Measurements from ENCODE around the gene PNKP.

Gene PNKP

DNA sequence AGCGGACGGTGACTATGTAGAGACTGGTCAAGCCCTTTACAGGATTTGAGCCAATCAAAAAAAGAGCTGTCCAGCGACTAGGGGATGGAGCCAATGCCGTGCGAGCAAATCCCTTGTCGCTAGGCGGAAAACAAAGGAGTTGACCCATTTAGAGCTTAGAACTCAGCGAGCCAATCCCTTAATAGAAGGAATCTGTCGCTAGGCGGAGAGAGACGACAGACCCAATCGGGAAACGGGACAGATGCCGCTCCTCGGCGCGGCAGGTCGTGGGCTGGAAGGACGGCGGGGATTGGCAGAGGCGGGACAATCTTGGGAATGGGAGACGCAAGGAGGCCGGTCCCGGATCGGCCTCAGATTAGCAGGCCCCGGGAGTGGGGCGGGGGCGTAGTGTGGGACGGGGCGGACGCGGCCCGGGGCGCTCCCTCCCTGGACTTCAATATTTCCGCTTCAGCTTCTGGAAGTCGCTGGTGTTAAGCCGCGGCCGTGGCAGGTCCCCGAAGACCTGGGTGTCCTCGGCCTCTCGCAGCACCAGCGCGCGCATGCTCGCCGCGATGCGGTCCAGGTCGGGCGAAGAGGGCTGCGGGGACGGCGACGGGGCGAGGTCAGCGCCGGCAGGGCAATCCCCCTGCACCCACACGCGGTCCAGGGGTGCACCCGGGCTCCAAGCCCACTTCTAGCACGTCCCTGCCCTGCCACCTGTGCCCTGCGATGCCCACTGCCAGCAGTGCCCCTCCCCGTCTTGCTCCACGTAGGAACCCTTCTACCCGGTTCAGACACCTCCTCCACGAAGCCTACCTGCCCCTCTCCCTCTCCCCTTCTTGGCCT, 2.3 kb upstream of the PNKP start:
- H3K4me3 ChIP-seq (ENCODE audit: low read length in 2 of 2) = peak overlapping the region; percentile 69 to 80
- peaks cover 21 to 28% of the 10 kb centered on the region in 2 donors for H3K4me1 ChIP-seq (ENCODE audit: control insufficient read depth in 2 of 2, insufficient read depth in 2 of 2, low read length in 2 of 2)
- peak overlapping the region; percentile 92 to 97 for H3K27ac ChIP-seq (ENCODE audit: low read depth in 2 of 2, low read length in 2 of 2)

DNA sequence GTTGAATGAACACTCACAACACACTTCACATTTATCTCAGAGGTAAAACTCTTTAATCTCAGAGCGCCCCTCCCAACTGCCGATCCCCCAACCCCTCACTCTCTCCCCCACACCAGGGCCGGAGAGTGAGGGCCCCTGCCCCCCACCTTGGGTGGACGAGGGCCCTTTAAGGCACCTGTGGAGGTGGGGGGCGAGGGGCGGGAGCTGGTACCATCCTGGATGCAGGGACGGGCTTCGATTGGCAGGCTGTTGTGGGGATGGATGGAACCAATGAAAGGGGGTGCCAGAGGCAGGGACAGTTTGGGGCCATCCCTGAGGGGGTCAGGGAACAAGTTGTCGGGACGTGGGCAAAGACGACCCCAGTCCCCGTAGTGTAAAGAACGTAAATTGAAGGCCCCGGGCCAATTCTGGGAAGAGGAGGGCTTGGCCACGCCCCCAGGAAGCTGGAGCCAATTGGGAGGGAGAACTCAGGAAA, 1.7 kb upstream of the PNKP start:
- H3K4me1 ChIP-seq (ENCODE audit: control insufficient read depth in 2 of 2, insufficient read depth in 2 of 2, low read length in 2 of 2) = peaks cover 21 to 28% of the 10 kb centered on the region in 2 donors

More for the DNA sequence above, 2.3 kb upstream of the PNKP start:
- Histone ChIP-seq H3K36me3 (ENCODE audit: control insufficient read depth in 2 of 2, insufficient read depth in 2 of 2, low read length in 2 of 2) (peaks cover 3 to 5% of the 10 kb centered on the region in 2 donors), H3K27me3 (ENCODE audit: control insufficient read depth in 2 of 2, insufficient read depth in 2 of 2, low read length in 2 of 2) (no peaks in the 10 kb centered on the region), H3K9ac (ENCODE audit: low read depth in 1 of 2, low read length in 2 of 2) (peak overlapping the region; percentile 62 to 74), H3K9me3 (ENCODE audit: control insufficient read depth in 2 of 2, low read length in 2 of 2) (no peaks in the 10 kb centered on the region)

DNA sequence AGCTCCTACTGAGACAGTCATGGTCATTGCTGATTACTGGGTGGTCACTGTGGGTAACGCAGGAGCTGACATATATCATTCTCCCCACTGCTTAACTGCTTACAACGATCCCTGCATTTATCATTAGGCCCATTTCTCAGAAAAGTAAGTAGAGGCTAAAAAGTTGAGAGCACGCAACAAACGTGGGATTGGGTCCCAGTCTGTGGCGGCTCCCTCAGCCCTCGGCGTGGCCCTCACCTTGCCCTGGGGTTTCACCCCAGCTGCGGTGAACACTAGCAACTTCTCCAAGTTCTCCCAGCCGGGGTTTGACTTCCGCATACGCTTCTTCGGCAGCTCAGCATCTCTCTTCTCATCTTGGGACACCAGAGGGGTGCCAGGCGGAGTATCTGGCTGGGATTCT, 2.5 kb downstream of the PNKP start:
- no peak overlapping the region for H3K27ac ChIP-seq (ENCODE audit: low read depth in 2 of 2, low read length in 2 of 2)
- H3K36me3 ChIP-seq (ENCODE audit: control insufficient read depth in 2 of 2, insufficient read depth in 2 of 2, low read length in 2 of 2) = peaks cover 16 to 27% of the 10 kb centered on the region in 2 donors
- H3K4me1 ChIP-seq (ENCODE audit: control insufficient read depth in 2 of 2, insufficient read depth in 2 of 2, low read length in 2 of 2) = peaks cover 11 to 15% of the 10 kb centered on the region in 2 donors
- H3K9ac ChIP-seq (ENCODE audit: low read depth in 1 of 2, low read length in 2 of 2) = no peak overlapping the region
- H3K4me3 ChIP-seq (ENCODE audit: low read length in 2 of 2) = no peak overlapping the region
- no peaks in the 10 kb centered on the region for H3K9me3 ChIP-seq (ENCODE audit: control insufficient read depth in 2 of 2, low read length in 2 of 2)
- no peaks in the 10 kb centered on the region for H3K27me3 ChIP-seq (ENCODE audit: control insufficient read depth in 2 of 2, insufficient read depth in 2 of 2, low read length in 2 of 2)

More for the DNA sequence above, 1.7 kb upstream of the PNKP start:
- H3K4me3 ChIP-seq (ENCODE audit: low read length in 2 of 2) = peak overlapping the region; percentile 67 to 69
- H3K27me3 ChIP-seq (ENCODE audit: control insufficient read depth in 2 of 2, insufficient read depth in 2 of 2, low read length in 2 of 2) = no peaks in the 10 kb centered on the region
- H3K9ac ChIP-seq (ENCODE audit: low read depth in 1 of 2, low read length in 2 of 2) = peak overlapping the region; percentile 52 to 68
- peaks cover 8 to 12% of the 10 kb centered on the region in 2 donors for H3K36me3 ChIP-seq (ENCODE audit: control insufficient read depth in 2 of 2, insufficient read depth in 2 of 2, low read length in 2 of 2)
- H3K27ac ChIP-seq (ENCODE audit: low read depth in 2 of 2, low read length in 2 of 2) = peak overlapping the region; percentile 79 to 97
- no peaks in the 10 kb centered on the region for H3K9me3 ChIP-seq (ENCODE audit: control insufficient read depth in 2 of 2, low read length in 2 of 2)

DNA sequence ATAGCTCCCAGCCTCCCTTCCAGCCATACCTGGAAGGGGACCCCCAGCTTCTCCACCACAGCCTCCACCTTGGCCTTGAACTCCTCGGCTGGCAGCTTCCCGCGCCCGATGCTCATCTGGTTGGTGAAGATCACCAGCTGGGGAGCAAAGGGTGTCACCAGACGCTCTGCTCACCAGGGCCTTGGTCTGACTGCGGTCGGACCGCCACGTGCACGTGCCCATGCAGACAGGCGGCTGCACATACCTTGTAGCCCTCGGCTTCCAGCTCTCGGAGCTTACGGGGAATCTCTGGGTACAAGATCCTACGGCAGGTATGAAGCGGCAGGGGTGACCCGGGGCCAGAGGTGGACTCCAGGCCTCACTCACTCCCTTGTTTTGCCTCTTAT, 3.4 kb downstream of the PNKP start:
- Histone ChIP-seq H3K36me3 (ENCODE audit: control insufficient read depth in 2 of 2, insufficient read depth in 2 of 2, low read length in 2 of 2) (peaks cover 20 to 32% of the 10 kb centered on the region in 2 donors), H3K9me3 (ENCODE audit: control insufficient read depth in 2 of 2, low read length in 2 of 2) (no peaks in the 10 kb centered on the region), H3K27ac (ENCODE audit: low read depth in 2 of 2, low read length in 2 of 2) (no peak overlapping the region), H3K27me3 (ENCODE audit: control insufficient read depth in 2 of 2, insufficient read depth in 2 of 2, low read length in 2 of 2) (no peaks in the 10 kb centered on the region), H3K9ac (ENCODE audit: low read depth in 1 of 2, low read length in 2 of 2) (no peak overlapping the region), H3K4me3 (ENCODE audit: low read length in 2 of 2) (no peak overlapping the region), H3K4me1 (ENCODE audit: control insufficient read depth in 2 of 2, insufficient read depth in 2 of 2, low read length in 2 of 2) (peaks cover 11 to 12% of the 10 kb centered on the region in 2 donors)

DNA sequence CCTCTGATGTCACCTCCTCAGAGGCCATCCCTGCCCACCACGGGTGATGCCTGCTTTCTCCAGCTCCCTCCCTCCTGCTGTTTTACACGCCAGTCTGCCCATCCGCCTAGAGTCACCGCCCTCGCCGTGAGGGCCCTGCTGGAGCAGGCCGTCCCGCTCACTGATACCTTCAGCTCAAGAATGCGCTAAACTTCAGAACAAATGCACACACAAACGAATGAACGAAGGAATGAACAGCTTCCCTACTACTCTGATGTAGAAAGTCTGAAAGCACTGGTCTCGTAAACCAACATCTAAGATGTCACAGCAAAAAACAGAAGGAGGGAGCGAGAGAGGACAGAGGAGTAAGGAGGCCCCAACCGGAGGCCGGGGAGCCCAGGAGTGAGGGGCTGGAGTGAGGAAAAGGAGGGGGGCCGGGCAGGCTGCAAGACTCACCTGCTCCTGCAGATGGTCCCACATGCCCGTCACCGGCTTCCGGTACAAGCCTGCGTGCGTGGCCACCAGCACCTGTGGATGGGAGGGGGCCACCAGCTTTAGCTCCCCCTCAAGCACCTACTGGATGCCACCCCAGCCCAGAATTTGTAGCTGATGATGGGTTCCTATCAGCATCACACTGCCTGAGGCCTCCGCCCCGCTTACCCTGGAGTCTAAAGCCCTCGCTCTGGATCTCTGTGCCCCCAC, 4.0 kb downstream of the PNKP start:
- peaks cover 20 to 36% of the 10 kb centered on the region in 2 donors for H3K36me3 ChIP-seq (ENCODE audit: control insufficient read depth in 2 of 2, insufficient read depth in 2 of 2, low read length in 2 of 2)

DNA sequence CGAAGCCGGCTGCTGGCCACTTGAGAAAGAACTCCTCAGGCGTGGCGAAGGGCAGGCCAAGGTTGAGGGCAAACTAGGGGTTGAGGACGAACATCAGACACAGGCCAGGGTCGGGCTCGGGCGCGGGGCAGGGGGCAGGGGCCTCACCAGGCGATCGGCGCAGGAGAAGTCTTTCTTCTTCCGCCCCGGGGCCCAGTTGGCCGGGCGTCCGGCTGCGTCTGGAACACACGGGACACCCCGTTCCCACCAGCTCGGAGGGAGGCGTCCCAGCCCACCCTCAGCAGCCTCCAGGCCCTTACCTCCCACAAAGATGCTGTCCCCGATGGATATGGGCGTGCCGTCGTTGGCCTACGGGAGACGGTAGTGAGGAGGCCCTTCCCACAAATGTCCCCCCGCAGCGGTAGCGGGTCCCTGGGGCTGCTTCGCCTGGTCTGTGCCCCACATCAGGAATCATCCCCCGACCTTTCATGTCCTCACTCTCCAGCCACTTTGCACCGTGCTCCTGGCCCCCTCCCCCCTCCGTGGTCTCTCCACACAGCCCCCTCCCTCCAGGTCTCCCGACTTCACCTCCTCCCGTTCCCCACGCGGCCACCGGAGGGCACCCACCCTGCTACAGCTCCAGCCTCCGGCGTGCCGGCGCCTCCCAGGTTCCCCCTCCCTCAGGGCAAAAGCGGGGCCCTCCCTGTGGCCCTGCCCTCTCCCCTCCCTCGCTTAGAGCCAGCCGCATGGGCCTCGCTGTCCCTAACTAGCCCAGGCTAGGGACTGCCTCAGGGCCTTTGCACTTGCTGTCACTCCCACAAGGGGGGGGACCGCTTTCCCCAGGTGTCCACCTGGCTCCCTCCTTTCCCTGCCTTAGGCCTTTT, 4.8 kb downstream of the PNKP start:
- Histone ChIP-seq H3K9me3 (ENCODE audit: control insufficient read depth in 2 of 2, low read length in 2 of 2) (no peaks in the 10 kb centered on the region), H3K4me1 (ENCODE audit: control insufficient read depth in 2 of 2, insufficient read depth in 2 of 2, low read length in 2 of 2) (peaks cover 10 to 11% of the 10 kb centered on the region in 2 donors), H3K9ac (ENCODE audit: low read depth in 1 of 2, low read length in 2 of 2) (no peak overlapping the region), H3K36me3 (ENCODE audit: control insufficient read depth in 2 of 2, insufficient read depth in 2 of 2, low read length in 2 of 2) (peaks cover 23 to 43% of the 10 kb centered on the region in 2 donors), H3K4me3 (ENCODE audit: low read length in 2 of 2) (no peak overlapping the region), H3K27me3 (ENCODE audit: control insufficient read depth in 2 of 2, insufficient read depth in 2 of 2, low read length in 2 of 2) (no peaks in the 10 kb centered on the region), H3K27ac (ENCODE audit: low read depth in 2 of 2, low read length in 2 of 2) (no peak overlapping the region)

More for the DNA sequence above, 4.0 kb downstream of the PNKP start:
- no peaks in the 10 kb centered on the region for H3K27me3 ChIP-seq (ENCODE audit: control insufficient read depth in 2 of 2, insufficient read depth in 2 of 2, low read length in 2 of 2)
- no peaks in the 10 kb centered on the region for H3K9me3 ChIP-seq (ENCODE audit: control insufficient read depth in 2 of 2, low read length in 2 of 2)
- H3K9ac ChIP-seq (ENCODE audit: low read depth in 1 of 2, low read length in 2 of 2) = no peak overlapping the region
- no peak overlapping the region for H3K4me3 ChIP-seq (ENCODE audit: low read length in 2 of 2)
- peaks cover 11% of the 10 kb centered on the region in 2 donors for H3K4me1 ChIP-seq (ENCODE audit: control insufficient read depth in 2 of 2, insufficient read depth in 2 of 2, low read length in 2 of 2)
- no peak overlapping the region for H3K27ac ChIP-seq (ENCODE audit: low read depth in 2 of 2, low read length in 2 of 2)

DNA sequence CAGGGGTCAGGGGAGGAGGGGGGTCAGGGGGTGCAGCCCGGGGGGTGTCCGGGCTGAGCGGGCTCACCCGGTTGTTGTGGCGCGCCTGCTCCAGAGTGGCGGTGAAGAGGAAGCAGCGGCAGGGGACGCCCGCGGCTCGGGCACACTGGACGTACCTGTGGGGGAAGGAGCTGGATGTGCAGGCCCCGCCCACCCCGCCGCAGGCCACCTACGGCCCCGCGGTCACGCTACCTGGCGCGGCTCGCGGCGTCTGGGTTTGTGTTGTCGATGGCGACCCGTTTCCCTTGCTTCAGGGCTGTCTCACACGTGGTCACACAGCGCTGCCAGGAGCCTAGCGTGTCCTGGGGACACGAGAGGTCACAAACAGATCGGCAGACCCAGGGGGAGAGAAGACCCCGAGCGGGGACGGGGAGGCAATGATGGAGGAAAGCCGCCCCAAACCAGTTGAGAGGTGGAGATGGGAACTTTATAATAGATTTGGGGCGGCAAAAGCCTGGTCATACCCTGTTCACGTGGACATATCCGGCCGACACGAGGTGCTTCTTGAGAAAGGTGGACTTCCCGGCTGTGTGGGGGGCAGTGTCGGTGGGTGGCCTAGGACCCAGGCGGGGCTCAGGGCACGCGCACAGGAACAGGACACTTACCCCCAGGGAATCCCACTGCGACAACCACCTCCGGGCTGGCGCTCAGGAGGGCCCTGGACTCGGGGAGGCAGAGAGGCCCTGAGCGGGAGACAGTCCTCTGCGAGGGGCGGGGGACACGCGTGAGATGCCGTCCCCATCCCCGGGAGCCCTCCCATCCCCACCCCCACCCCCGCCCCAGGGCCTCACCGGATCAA, 5.6 kb downstream of the PNKP start:
- H3K27me3 ChIP-seq (ENCODE audit: control insufficient read depth in 2 of 2, insufficient read depth in 2 of 2, low read length in 2 of 2) = no peaks in the 10 kb centered on the region
- H3K9me3 ChIP-seq (ENCODE audit: control insufficient read depth in 2 of 2, low read length in 2 of 2) = no peaks in the 10 kb centered on the region
- no peak overlapping the region for H3K4me3 ChIP-seq (ENCODE audit: low read length in 2 of 2)
- peaks cover 7 to 10% of the 10 kb centered on the region in 2 donors for H3K4me1 ChIP-seq (ENCODE audit: control insufficient read depth in 2 of 2, insufficient read depth in 2 of 2, low read length in 2 of 2)
- no peak overlapping the region for H3K9ac ChIP-seq (ENCODE audit: low read depth in 1 of 2, low read length in 2 of 2)
- H3K36me3 ChIP-seq (ENCODE audit: control insufficient read depth in 2 of 2, insufficient read depth in 2 of 2, low read length in 2 of 2) = peaks cover 27 to 48% of the 10 kb centered on the region in 2 donors
- peak overlapping the region in 1 of 2 donors; percentile 56 for H3K27ac ChIP-seq (ENCODE audit: low read depth in 2 of 2, low read length in 2 of 2)

DNA sequence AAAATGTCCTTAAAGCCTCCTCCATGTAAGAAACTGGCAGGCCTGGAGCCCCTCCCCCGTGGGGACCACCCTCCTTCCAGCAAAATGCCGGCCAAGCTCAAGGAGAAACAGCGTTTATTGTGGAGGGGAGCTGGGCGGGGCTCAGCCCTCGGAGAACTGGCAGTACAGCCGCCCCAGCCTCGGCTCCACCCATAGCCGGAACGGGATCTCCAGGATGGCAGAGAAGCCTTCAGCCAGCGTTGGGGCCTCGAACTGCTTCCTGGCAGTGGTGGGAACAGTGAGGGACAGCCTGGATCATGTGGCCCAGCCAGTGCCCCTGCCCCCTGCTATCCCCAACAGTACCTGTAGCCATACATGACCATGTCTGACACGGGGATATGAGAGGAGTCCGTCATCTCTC, 6.3 kb downstream of the PNKP start:
- Histone ChIP-seq H3K9ac (ENCODE audit: low read depth in 1 of 2, low read length in 2 of 2) (peak overlapping the region in 1 of 2 donors; percentile 3), H3K9me3 (ENCODE audit: control insufficient read depth in 2 of 2, low read length in 2 of 2) (no peaks in the 10 kb centered on the region), H3K4me1 (ENCODE audit: control insufficient read depth in 2 of 2, insufficient read depth in 2 of 2, low read length in 2 of 2) (peaks cover under 1 to 4% of the 10 kb centered on the region in 2 donors)

More for the DNA sequence above, 6.3 kb downstream of the PNKP start:
- Histone ChIP-seq H3K27me3 (ENCODE audit: control insufficient read depth in 2 of 2, insufficient read depth in 2 of 2, low read length in 2 of 2) (no peaks in the 10 kb centered on the region), H3K4me3 (ENCODE audit: low read length in 2 of 2) (no peak overlapping the region), H3K27ac (ENCODE audit: low read depth in 2 of 2, low read length in 2 of 2) (peak overlapping the region in 1 of 2 donors; percentile 56), H3K36me3 (ENCODE audit: control insufficient read depth in 2 of 2, insufficient read depth in 2 of 2, low read length in 2 of 2) (peaks cover 27 to 53% of the 10 kb centered on the region in 2 donors)

Measured in mucosa of rectum (tissue), 2 donors.